Activated naive CD4-positive, alpha-beta T cell treated with anti-CD3 and anti-CD28 coated beads for 36 hours (primary cell): ENCODE results near the gene ASL. TPM values are rescaled to one million over a fixed set of nuclear protein-coding genes. Genes with fewer than 3 reads are reported as not detected.
A peak's percentile ranks its signal among the peaks of the same experiment; 100 is the strongest.
"Not testable (repeated sequence)": the region's sequence is repeated elsewhere in the genome, so short reads cannot be mapped to it uniquely, and the experiment has no call there.

Source experiments
- CTCF ChIA-PET: fragments of 350-600 bp; sonication (Branson Sonifier 250); formaldehyde crosslinking; loops from one replicate; lab custom pipeline; 2021; ENCODE audit warnings: antibody characterized with exemption; lab: Charles Lee
- DNase-seq: peaks from one replicate; pipeline ENCODE4 v3.0.0-alpha.2; 2020
- H3K27ac Mint-ChIP-seq: one replicate; pipeline ENCODE4 v1.8.0; 2021; ENCODE audit warnings: mild to moderate bottlenecking, mixed read lengths
- H3K27me3 Mint-ChIP-seq: one replicate; pipeline ENCODE4 v1.8.0; 2021; ENCODE audit warnings: low read depth, mixed read lengths
- H3K36me3 Mint-ChIP-seq: one replicate; pipeline ENCODE4 v1.8.0; 2021; ENCODE audit warnings: low read depth, mixed read lengths
- H3K4me1 Mint-ChIP-seq: one replicate; pipeline ENCODE4 v1.8.0; 2021; ENCODE audit warnings: low read depth, mixed read lengths
- H3K4me3 Mint-ChIP-seq: one replicate; pipeline ENCODE4 v1.8.0; 2021; ENCODE audit warnings: mild to moderate bottlenecking, moderate library complexity, mixed read lengths
- H3K9me3 Mint-ChIP-seq: one replicate; pipeline ENCODE4 v1.8.0; 2021; ENCODE audit warnings: mixed read lengths
- intact Hi-C: fragments of 100-400 bp; cut with micrococcal nuclease; formaldehyde crosslinking; loops from one replicate; pipeline ENCODE4 v1.15.1; 2023
- total RNA-seq, 2 experiments: library from RNA; stranded (reverse); gene quantifications; one replicate each; pipeline ENCODE4 v1.2.3, GENCODE V29; 2021

The ASL gene
- total RNA-seq, 2 experiments from 2014 or later, result 12.7 to 13.6 TPM

DNA sequence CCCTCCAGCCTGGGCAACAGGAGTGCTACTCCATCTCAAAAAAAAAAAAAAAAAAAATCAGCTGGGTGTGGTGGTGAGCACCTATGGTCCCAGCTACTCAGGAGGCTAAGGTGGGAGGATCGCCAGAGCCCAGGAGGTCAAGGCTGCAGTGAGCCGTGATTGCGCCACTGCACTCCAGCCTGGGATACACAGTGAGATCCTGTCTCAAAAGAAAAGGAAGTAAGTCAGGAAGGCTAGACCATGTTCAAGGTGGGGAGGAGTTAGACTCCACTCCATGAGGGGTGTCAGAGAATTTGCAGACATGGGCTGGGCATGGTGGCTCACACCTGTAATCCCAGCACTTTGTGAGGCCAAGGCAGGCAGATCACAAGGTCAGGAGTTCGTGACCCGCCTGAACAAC is 32.8 kb downstream of the ASL start:
- intact Hi-C loops, H3K27me3 Mint-ChIP-seq, CTCF ChIA-PET, DNase-seq, H3K36me3 Mint-ChIP-seq, H3K4me1 Mint-ChIP-seq, H3K4me3 Mint-ChIP-seq, H3K9me3 Mint-ChIP-seq, H3K27ac Mint-ChIP-seq: not testable (repeated sequence)

- peaks cover 6% of the 10 kb centered on the region for H3K36me3 Mint-ChIP-seq
- CTCF ChIA-PET, result no interaction called here
- no peaks in the 10 kb centered on the region for H3K27me3 Mint-ChIP-seq
- no peak overlapping the region for H3K27ac Mint-ChIP-seq
- peaks cover 5% of the 10 kb centered on the region for H3K4me1 Mint-ChIP-seq
- intact Hi-C loops, result loop anchor here (10.0 kb wide), 1 partner anchor 1194 kb away; no protein-coding TSS in a partner anchor
- no peak overlapping the region for H3K4me3 Mint-ChIP-seq
- H3K9me3 Mint-ChIP-seq, result no peaks in the 10 kb centered on the region
- no peak for DNase-seq
Measured at GRCh38 chr7:66110856-66111255, 35.2 kb downstream of the ASL start.

GRCh38 chr7:66114743-66115649 is 39.4 kb downstream of the ASL start, which contains the start of gene CRCP:
CRCP (plus strand) TSS chr7:66114847; CDS start chr7:66114963, 116 bp downstream.
- intact Hi-C loops, result loop anchor here (1.0 to 10.0 kb wide), 10 partner anchors 15 to 1190 kb away; partner anchors contain the start of genes ASL, GUSB, SBDS and TPST1
- H3K27ac Mint-ChIP-seq, result peak within 1 kb of the TSS; percentile 93
- peak; percentile 87 for DNase-seq
- H3K4me3 Mint-ChIP-seq, result peak within 1 kb of the TSS; percentile 99
- H3K27me3 Mint-ChIP-seq, result no peaks in the 10 kb centered on the region
- peaks cover 23% of the 10 kb centered on the region for H3K36me3 Mint-ChIP-seq
- H3K9me3 Mint-ChIP-seq, result no peaks in the 10 kb centered on the region
- CTCF ChIA-PET, result interaction anchor here (0.9 to 1.1 kb wide), 3 partner anchors 15 to 299 kb away, joined by 3 read pairs; no protein-coding TSS in a partner anchor
- peaks cover 43% of the 10 kb centered on the region for H3K4me1 Mint-ChIP-seq

- CTCF ChIA-PET, H3K27me3 Mint-ChIP-seq, DNase-seq, H3K9me3 Mint-ChIP-seq: not testable (repeated sequence)
- Mint-ChIP-seq H3K27ac (peak overlapping the region; percentile 53), H3K4me3 (peak overlapping the region; percentile 39), H3K36me3 (peaks cover 23% of the 10 kb centered on the region), H3K4me1 (peaks cover 48% of the 10 kb centered on the region)
- intact Hi-C loops, result loop anchor here (5.0 to 10.0 kb wide), 6 partner anchors 75 to 1188 kb away; partner anchors contain the start of genes SBDS, TPST1, TYW1 and VKORC1L1
Measured at GRCh38 chr7:66116680-66117420, 41.2 kb downstream of the ASL start.

DNA sequence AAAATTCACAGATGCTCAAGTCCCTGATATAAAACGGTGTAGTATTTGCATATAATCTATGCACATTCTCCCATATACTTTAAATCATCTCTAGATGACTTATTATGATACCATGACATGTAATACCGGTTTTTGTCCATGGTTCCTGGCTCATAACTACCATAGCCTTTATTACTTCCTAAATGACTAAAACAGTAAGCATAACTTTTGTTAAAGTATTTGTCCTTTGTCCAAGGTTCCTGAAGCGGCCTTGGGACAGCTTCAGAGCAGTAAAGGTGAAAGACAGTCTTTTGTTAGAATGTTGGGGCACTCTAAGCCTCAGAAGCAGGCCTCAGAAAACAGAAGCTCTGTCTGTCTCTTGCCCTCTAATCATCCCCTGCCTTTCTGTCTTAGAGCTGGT is 43.0 kb downstream of the ASL start:
- intact Hi-C loops, result loop anchor here (5.0 to 10.0 kb wide), 6 partner anchors 76 to 1186 kb away; partner anchors contain the start of genes SBDS, TPST1, TYW1 and VKORC1L1
- H3K4me3 Mint-ChIP-seq, result no peak overlapping the region
- peak overlapping the region; percentile 50 for H3K27ac Mint-ChIP-seq
- H3K4me1 Mint-ChIP-seq, result peaks cover 58% of the 10 kb centered on the region
- H3K9me3 Mint-ChIP-seq, result no peaks in the 10 kb centered on the region
- CTCF ChIA-PET, result no interaction called here
- H3K27me3 Mint-ChIP-seq, result no peaks in the 10 kb centered on the region
- H3K36me3 Mint-ChIP-seq, result peaks cover 26% of the 10 kb centered on the region
- DNase-seq, result no peak

DNA sequence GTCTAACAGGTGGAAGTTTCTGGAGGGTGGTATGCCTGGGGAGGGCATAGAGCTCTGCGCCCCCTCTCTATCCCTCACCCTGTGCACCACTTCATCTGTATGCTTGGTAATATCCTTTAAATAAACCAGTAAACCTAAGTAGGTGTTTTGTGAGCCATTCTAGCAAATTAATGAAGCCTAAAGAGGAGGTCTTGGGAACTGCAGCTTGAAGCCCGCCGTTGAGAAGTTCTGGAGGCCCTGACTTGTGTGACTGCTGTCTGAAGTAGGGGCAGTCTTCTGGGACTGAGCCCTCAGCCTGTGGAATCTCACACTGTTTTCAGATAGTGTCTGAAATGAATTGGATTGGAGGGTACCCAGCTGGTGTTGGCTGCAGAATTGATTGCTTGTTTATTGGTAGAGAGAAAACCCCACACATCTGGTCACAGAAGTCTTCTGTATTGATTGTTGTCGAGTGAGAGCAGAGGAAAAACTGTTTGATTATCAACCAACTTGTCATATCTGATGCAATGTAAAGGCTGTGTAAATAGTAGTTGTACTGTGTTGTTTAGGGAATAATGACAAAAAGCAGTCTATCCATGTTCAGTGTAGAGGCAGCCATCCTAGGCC is 43.7 kb downstream of the ASL start:
- Mint-ChIP-seq H3K4me1 (peaks cover 59% of the 10 kb centered on the region), H3K4me3 (no peak overlapping the region), H3K36me3 (peaks cover 26% of the 10 kb centered on the region), H3K27me3 (no peaks in the 10 kb centered on the region), H3K27ac (peak overlapping the region; percentile 46), H3K9me3 (no peaks in the 10 kb centered on the region)
- CTCF ChIA-PET, result no interaction called here
- no peak for DNase-seq
- intact Hi-C loops, result loop anchor here (5.0 to 10.0 kb wide), 6 partner anchors 77 to 1185 kb away; partner anchors contain the start of genes SBDS, TPST1, TYW1 and VKORC1L1

GRCh38 chr7:66123175-66123528 is 47.5 kb downstream of the ASL start:
- no peak overlapping the region for H3K27ac Mint-ChIP-seq
- no peak overlapping the region for H3K4me3 Mint-ChIP-seq
- CTCF ChIA-PET, result no interaction called here

GRCh38 chr7:66124569-66124861 is 48.9 kb downstream of the ASL start:
- H3K9me3 Mint-ChIP-seq, DNase-seq, H3K27me3 Mint-ChIP-seq, H3K4me3 Mint-ChIP-seq, CTCF ChIA-PET, H3K36me3 Mint-ChIP-seq, intact Hi-C loops: not testable (repeated sequence)
- Mint-ChIP-seq H3K4me1 (peaks cover 47% of the 10 kb centered on the region), H3K27ac (peak overlapping the region; percentile 70)

More at GRCh38 chr7:66123175-66123528, 47.5 kb downstream of the ASL start:
- Mint-ChIP-seq H3K27me3 (no peaks in the 10 kb centered on the region), H3K4me1 (peaks cover 61% of the 10 kb centered on the region), H3K9me3 (no peaks in the 10 kb centered on the region), H3K36me3 (peaks cover 12% of the 10 kb centered on the region)
- DNase-seq, result no peak
- intact Hi-C loops, result no loop called here

GRCh38 chr7:66125052-66125694 is 49.6 kb downstream of the ASL start:
- CTCF ChIA-PET, result no interaction called here
- Mint-ChIP-seq H3K36me3 (peaks cover 6% of the 10 kb centered on the region), H3K9me3 (no peaks in the 10 kb centered on the region), H3K27me3 (no peaks in the 10 kb centered on the region), H3K4me1 (peaks cover 46% of the 10 kb centered on the region), H3K27ac (peak overlapping the region; percentile 70), H3K4me3 (no peak overlapping the region)
- intact Hi-C loops, result no loop called here
- DNase-seq, result no peak

- H3K27me3 Mint-ChIP-seq, H3K4me3 Mint-ChIP-seq, H3K9me3 Mint-ChIP-seq, intact Hi-C loops, H3K36me3 Mint-ChIP-seq, CTCF ChIA-PET: not testable (repeated sequence)
- H3K27ac Mint-ChIP-seq, result peak overlapping the region; percentile 70
- DNase-seq, result peak; percentile 27
- H3K4me1 Mint-ChIP-seq, result peaks cover 43% of the 10 kb centered on the region
Measured at GRCh38 chr7:66125781-66126352, 50.2 kb downstream of the ASL start.

DNA sequence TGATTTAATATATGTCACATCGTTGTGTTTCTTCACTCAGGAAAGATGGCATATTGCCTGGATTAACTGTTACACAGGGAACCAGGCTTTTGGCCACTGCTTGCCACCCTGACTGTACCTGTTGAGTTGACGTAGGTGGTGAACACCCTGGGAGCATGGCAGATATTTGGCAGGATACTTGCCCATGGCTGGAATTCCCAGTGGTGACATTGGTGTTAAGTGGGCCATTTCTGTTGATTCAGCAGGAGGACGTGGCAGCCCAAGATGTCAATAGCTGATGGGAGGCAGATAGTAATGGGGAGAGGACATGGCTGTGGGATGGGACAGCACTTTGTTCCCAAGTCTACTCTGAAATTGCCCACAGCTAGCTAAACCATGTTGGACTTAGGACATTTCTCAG is 51.6 kb downstream of the ASL start:
- CTCF ChIA-PET, result not testable (repeated sequence)

More for the DNA sequence above, 51.6 kb downstream of the ASL start:
- H3K9me3 Mint-ChIP-seq, H3K27ac Mint-ChIP-seq, DNase-seq, intact Hi-C loops, H3K27me3 Mint-ChIP-seq, H3K4me3 Mint-ChIP-seq: not testable (repeated sequence)
- Mint-ChIP-seq H3K4me1 (peaks cover 41% of the 10 kb centered on the region), H3K36me3 (peaks cover 11% of the 10 kb centered on the region)
